HG03457 (cell line): Measurements from ENCODE around the gene PCSK2.

Experiments used
- ATAC-seq: cut with Tn5 transposase; IDR thresholded peaks from one replicate; pipeline ENCODE4 v1.9.1; 2021; ENCODE audit warnings: moderate number of reproducible peaks; ENCODE audit not compliant: unreplicated experiment

Gene PCSK2

DNA sequence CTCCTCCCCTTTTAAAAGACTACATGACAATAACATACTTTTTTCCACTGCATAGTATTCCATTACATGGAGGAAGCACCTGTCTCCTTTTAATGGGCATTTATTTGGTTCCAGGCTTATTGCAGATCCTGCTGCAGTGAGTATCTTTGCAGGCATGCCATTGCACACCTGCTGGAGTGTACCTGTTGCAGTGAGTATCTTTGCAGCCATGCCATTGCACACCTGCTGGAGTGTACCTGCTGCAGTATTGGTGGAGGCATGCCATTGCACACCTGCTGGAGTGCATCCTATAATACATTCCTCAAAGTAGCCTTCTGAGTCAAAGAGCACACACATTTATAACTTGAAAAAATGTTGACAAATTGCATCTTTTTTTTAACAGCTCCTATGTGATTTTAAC lies 302.7 kb downstream of the PCSK2 start:
- no peak for ATAC-seq

DNA sequence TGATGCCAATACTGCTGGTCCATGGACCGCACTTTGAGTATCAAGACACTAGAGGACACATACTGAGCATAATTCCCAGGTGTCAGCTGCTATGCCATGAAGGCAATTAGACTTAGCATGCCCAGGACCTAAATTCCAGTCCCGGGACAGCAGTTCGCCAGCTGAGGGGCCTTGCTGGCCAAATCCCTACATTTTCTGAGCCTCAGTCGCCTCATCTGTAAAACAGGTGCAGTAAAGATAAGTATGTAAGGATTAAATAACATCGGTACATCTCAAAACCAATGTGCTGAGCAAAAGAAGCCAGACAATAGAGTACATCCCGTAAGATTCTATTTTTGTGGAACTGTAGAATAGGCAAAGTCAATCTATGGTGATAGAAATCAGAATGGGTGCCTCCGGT lies 303.3 kb downstream of the PCSK2 start:
- ATAC-seq, result no peak

DNA sequence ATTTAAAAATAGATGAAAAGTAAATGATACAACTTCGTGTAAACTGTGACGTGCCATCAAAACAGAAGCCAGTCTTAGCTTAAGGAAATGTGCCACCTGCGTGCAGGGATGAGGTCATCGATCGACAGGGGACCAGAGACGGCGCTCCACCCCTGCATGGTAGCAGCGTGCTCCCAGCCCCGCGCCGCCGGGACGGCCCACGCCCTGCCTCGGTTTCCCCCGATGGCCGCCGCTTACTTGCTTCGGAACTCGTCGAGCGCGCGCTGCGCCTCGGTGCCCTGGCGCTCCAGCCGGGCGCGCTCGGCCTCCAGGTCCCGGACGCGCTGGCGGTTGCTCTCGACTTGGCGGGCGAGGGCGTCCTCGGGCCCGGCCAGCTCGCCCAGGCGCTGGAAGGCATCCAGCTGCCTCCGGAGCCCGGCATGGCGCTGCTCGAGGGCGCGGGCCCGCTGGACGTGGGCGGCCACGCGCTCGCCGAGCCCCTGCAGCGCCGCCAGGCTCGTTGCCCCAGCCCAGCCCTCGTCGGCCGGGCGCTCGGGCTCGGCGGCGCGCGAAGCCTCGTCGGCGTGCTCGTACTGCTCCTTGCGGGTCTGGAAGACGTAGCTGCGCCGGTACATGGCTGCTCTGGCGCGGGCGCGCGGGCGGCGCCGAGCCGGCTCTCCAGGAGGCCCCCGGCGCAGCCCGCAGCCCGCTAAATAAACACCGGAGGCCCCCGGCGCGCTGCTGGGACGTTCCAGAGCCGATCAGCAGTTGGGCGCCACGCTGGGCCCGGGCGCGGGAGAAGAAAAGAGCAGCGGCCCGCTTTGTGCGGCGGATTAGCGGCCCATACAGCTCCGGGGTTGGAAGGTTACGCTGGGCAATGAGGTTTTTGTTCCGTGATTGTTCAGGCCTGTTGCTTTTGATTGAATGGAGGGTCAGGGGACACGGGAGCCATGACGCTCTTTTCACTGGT lies 304.1 kb downstream of the PCSK2 start, which contains the start of gene BFSP1:
BFSP1 (minus strand) TSS at position 664 of the 949 bp plus-strand sequence; CDS start at position 614, 50 bp downstream.
- no peak for ATAC-seq

DNA sequence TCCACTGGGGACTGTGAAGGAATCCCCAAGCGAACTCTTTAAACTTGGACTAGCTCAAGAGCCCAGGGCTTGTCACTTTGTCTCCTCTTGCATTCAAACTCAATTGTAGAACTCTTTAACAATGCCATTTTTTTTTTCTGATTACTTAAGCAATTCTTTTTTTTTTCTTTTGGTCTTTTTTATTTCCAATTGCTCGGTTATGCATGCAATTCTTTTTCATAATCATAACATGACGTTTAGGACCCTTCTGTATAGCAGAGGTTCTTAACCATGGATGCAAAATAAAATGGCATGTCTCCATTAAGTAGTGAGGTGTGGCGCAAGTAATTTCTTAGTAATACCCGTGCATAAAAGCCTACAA lies 304.8 kb downstream of the PCSK2 start:
- ATAC-seq, result no peak

DNA sequence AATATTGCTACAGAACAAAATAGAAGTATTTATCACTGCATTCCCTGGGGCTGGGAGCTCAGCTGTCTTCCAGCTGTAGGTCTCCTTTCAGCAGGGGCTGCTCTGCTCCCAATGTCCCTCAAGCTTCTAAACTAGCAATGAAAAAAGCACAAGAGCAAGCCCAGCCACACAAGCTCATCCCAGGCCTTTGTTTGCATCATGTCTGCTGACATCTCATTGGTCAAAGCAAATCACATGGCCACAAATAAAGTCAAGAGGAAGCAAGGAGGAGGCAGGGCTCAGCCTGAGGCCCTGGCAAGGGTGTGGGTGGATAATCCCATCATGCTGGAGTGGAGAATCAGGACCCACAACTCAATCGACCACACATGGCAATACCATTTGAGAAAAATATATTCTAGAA lies 306.6 kb downstream of the PCSK2 start:
- ATAC-seq, result no peak

DNA sequence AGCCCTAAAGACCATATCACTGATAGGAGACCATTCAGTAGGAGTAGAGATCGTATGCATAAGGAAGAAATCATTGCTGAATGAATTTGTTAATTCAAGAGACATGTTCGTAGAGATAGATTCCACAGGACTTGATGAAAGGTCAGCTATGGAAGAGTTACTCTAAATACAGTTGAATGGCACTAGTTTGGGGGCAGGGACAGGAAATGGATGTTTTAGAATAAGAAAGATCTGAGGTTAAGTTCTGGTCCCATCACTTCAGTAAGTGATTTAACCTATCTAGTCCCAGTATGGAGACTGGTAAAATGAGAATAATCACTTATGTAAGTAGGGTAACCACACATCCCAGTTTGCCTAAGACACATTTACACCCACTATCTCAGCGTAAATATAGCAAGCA lies 307.2 kb downstream of the PCSK2 start:
- ATAC-seq, result no peak
